ENCODE results near the gene BPIFB1.

DNA sequence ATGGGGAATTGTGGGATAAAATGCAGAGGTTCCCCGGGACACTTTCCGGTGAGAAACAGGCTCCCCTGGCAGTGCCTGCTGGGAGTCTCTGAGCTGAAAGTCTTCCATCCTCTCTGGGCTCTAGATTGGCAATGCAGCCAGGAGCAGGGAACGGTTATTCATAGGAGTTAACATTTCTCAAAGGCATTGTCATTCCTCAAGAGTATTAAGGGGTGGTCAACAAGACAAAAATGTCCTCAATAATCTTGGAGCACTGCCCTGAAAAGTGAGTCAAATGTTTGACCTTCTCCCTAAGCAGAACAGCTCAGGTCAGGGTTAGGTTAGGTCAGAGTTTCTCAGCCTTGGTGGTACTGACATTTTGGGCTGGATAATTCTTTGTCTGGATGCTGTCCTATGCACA, 13.2 kb downstream of the BPIFB1 start:
- TF ChIP-seq POLR2AphosphoS5 (IDR thresholded peaks at IDR 0.05; ENCODE audit: insufficient read depth, low read depth, low read length) (no peak), POLR2A (IDR thresholded peaks at IDR 0.05; ENCODE audit: low read depth, low read length) (no peak), EZH2 (IDR thresholded peaks at IDR 0.05; ENCODE audit: borderline replicate concordance, low read depth, low read length, severe bottlenecking) (no peak), MYC (IDR thresholded peaks at IDR 0.05; ENCODE audit: low read depth, low read length) (no peak), GATA2 (IDR thresholded peaks at IDR 0.05; ENCODE audit: insufficient read depth, insufficient read length, low read depth, low read length) (no peak), JUN (IDR thresholded peaks at IDR 0.05; ENCODE audit: borderline replicate concordance, insufficient read depth, insufficient read length, low read depth) (no peak)
- TF ChIP-seq, protein P1, sequence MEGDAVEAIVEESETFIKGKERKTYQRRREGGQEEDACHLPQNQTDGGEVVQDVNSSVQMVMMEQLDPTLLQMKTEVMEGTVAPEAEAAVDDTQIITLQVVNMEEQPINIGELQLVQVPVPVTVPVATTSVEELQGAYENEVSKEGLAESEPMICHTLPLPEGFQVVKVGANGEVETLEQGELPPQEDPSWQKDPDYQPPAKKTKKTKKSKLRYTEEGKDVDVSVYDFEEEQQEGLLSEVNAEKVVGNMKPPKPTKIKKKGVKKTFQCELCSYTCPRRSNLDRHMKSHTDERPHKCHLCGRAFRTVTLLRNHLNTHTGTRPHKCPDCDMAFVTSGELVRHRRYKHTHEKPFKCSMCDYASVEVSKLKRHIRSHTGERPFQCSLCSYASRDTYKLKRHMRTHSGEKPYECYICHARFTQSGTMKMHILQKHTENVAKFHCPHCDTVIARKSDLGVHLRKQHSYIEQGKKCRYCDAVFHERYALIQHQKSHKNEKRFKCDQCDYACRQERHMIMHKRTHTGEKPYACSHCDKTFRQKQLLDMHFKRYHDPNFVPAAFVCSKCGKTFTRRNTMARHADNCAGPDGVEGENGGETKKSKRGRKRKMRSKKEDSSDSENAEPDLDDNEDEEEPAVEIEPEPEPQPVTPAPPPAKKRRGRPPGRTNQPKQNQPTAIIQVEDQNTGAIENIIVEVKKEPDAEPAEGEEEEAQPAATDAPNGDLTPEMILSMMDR (IDR thresholded peaks at IDR 0.05; ENCODE audit: extremely low read depth in 1 of 2, insufficient read depth in 1 of 2, low read depth in 1 of 2, low read length in 2 of 2) = no peak
- TF ChIP-seq, protein P2, sequence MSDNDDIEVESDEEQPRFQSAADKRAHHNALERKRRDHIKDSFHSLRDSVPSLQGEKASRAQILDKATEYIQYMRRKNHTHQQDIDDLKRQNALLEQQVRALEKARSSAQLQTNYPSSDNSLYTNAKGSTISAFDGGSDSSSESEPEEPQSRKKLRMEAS (IDR thresholded peaks at IDR 0.05; ENCODE audit: insufficient read depth, insufficient read length) = no peak
